ENCODE results near the gene RHBDL1. TPM values are rescaled to one million over a fixed set of nuclear protein-coding genes. Genes with fewer than 3 reads are reported as not detected.

Gene RHBDL1
- total and polyA plus RNA-seq, 11 donors: 0.19 to 3.6 (median 1.8) TPM

- H3K27ac ChIP-seq: no peak overlapping the region
- ATAC-seq (no peak), DNase-seq (no peak)
- peaks cover 0 to 39% (median 6%) of the 10 kb centered on the region in 12 donors for H3K4me1 ChIP-seq
- intact Hi-C loops (cut with DNase I): no loop called here
- H3K27me3 ChIP-seq: peaks cover 44 to 86% (median 76%) of the 10 kb centered on the region in 9 donors
- no peak overlapping the region for H3K4me3 ChIP-seq
- H3K36me3 ChIP-seq: no peaks in the 10 kb centered on the region
- WGBS, 4 donors: 28 to 48% (median 42%) methylated on average over 7 to 14 of the region's 14 CpGs
- H3K9me3 ChIP-seq: no peaks in the 10 kb centered on the region
- no peak for TF ChIP-seq CTCF (IDR thresholded peaks at IDR 0.05)
- TF ChIP-seq POLR2A (IDR thresholded peaks at IDR 0.05): no peak
These were observed 31.6 kb downstream of the RHBDL1 start for GRCh38 chr16:707062-707538.

GRCh38 chr16:708019-708418, 32.5 kb downstream of the RHBDL1 start:
- Histone ChIP-seq H3K36me3 (no peaks in the 10 kb centered on the region), H3K27me3 (peaks cover 37 to 76% (median 67%) of the 10 kb centered on the region in 9 donors), H3K4me1 (peaks cover 0 to 39% (median 6%) of the 10 kb centered on the region in 12 donors), H3K9me3 (no peaks in the 10 kb centered on the region), H3K27ac (no peak overlapping the region), H3K4me3 (no peak overlapping the region)
- intact Hi-C loops (cut with DNase I): no loop called here
- 59 to 70% (median 64%) methylated on average over 3 of the region's 3 CpGs for WGBS, 4 donors
- ATAC-seq: no peak
- DNase-seq: no peak
- no peak for TF ChIP-seq POLR2A (IDR thresholded peaks at IDR 0.05)
- TF ChIP-seq CTCF (IDR thresholded peaks at IDR 0.05): no peak

GRCh38 chr16:708959-709358, 33.5 kb downstream of the RHBDL1 start:
- H3K36me3 ChIP-seq: no peaks in the 10 kb centered on the region
- 63 to 88% (median 74%) methylated on average over 2 to 4 of the region's 4 CpGs for WGBS, 4 donors
- no peak for ATAC-seq
- H3K9me3 ChIP-seq: no peaks in the 10 kb centered on the region
- no peak overlapping the region for H3K27ac ChIP-seq
- intact Hi-C loops (cut with DNase I): no loop called here
- TF ChIP-seq CTCF (IDR thresholded peaks at IDR 0.05) (no peak), POLR2A (IDR thresholded peaks at IDR 0.05) (no peak)
- no peak overlapping the region for H3K4me3 ChIP-seq
- no peak for DNase-seq
- peaks cover 29 to 67% (median 58%) of the 10 kb centered on the region in 9 donors for H3K27me3 ChIP-seq
- H3K4me1 ChIP-seq: peaks cover 0 to 40% (median 6%) of the 10 kb centered on the region in 12 donors

- no peaks in the 10 kb centered on the region for H3K9me3 ChIP-seq
- H3K27me3 ChIP-seq: peaks cover 21 to 58% (median 50%) of the 10 kb centered on the region in 9 donors
- intact Hi-C loops (cut with DNase I): loop anchor here in 9 of 10 donors (2.0 to 5.0 kb wide), 7 partner anchors 31 to 347 kb away; partner anchors contain the start of gene CIAO3 (in 2 of the 9)
- no peak overlapping the region for H3K27ac ChIP-seq
- no peaks in the 10 kb centered on the region for H3K36me3 ChIP-seq
- DNase-seq: peak in 4 of 5 donors; percentile 68 to 79 (median 72)
- H3K4me3 ChIP-seq: no peak overlapping the region
- peaks cover 0 to 46% (median 12%) of the 10 kb centered on the region in 12 donors for H3K4me1 ChIP-seq
- peak in 3 of 4 donors; percentile 40 to 65 (median 47) for ATAC-seq
- 9 to 21% (median 20%) methylated on average over 19 to 30 of the region's 30 CpGs for WGBS, 4 donors
- TF ChIP-seq POLR2A (IDR thresholded peaks at IDR 0.05) (no peak), CTCF (IDR thresholded peaks at IDR 0.05) (no peak)
These were observed 34.4 kb downstream of the RHBDL1 start for GRCh38 chr16:709566-710499.
